ENCODE results near the gene BAIAP2L2. TPM values are rescaled to one million over a fixed set of nuclear protein-coding genes. Genes with fewer than 3 reads are reported as not detected.

The BAIAP2L2 gene
- total and polyA plus RNA-seq, 2 donors (not counting 1 experiment from before 2014, with no cell fraction given), result 0.96 to 1.2 TPM

- Histone ChIP-seq H3K4me3 (ENCODE audit: control extremely low read depth in 1 of 5, extremely low read depth in 1 of 5, insufficient read depth in 1 of 5, low read depth in 2 of 5, low read length in 4 of 5) (no peak overlapping the region), H4K20me1 (ENCODE audit: control insufficient read depth, insufficient read depth, low read length, poor library complexity, severe bottlenecking) (no peaks in the 10 kb centered on the region), H2AFZ (ENCODE audit: insufficient read depth, low read depth, low read length, poor library complexity, severe bottlenecking) (no peak overlapping the region), H3K4me2 (replicated peaks; ENCODE audit: low read depth, low read length, poor library complexity, severe bottlenecking) (no peak overlapping the region), H3K4me1 (ENCODE audit: control insufficient read depth in 2 of 2, insufficient read depth in 2 of 2, low read length in 2 of 2) (no peaks in the 10 kb centered on the region), H3K79me2 (ENCODE audit: control insufficient read depth, insufficient read depth, low read length) (no peaks in the 10 kb centered on the region), H3K36me3 (replicated peaks in 1 of 2; ENCODE audit: control extremely low read depth in 1 of 2, control insufficient read depth in 1 of 2, extremely low read depth in 1 of 2, insufficient read depth in 2 of 2, low read length in 1 of 2) (peaks cover 0 to 70% of the 10 kb centered on the region in 2 experiments), H3K9me3 (ENCODE audit: control extremely low read depth in 1 of 3, control insufficient read depth in 2 of 3, insufficient read depth in 1 of 3, low read length in 2 of 3) (no peaks in the 10 kb centered on the region), H3K27me3 (replicated peaks in 1 of 4; ENCODE audit: control extremely low read depth in 1 of 4, control insufficient read depth in 3 of 4, insufficient read depth in 4 of 4, low read length in 3 of 4) (no peaks in the 10 kb centered on the region), H3K9ac (ENCODE audit: low read length) (no peak overlapping the region), H3K27ac (ENCODE audit: low read length in 2 of 2) (no peak overlapping the region)
- Mint-ChIP-seq H3K27ac (no peak overlapping the region), H3K27me3 (no peaks in the 10 kb centered on the region), H3K4me1 (peaks cover under 1% of the 10 kb centered on the region), H3K9me3 (ENCODE audit: insufficient read depth) (no peaks in the 10 kb centered on the region), H3K4me3 (no peak overlapping the region)
- TF ChIP-seq EZH2 (IDR thresholded peaks at IDR 0.05; ENCODE audit: borderline replicate concordance, insufficient read depth, low read depth, low read length, poor library complexity, severe bottlenecking) (no peak), CTCF (IDR thresholded peaks at IDR 0.05) (no peak)
- ChIA-PET CTCF (interaction anchor here (1.7 kb wide), 1 partner anchor 16 kb away, joined by 10 read pairs; no protein-coding TSS in a partner anchor), POLR2A (interaction anchor here (0.7 kb wide), 1 partner anchor 15 kb away, joined by 4 read pairs; no protein-coding TSS in a partner anchor)
- no peak for DNase-seq
- ATAC-seq (ENCODE audit: low read depth), result no peak
- WGBS (ENCODE audit: insufficient coverage), result 97% methylated on average over 13 of the region's 13 CpGs
- intact Hi-C loops (cut with micrococcal nuclease), result no loop called here
Observed at GRCh38 chr22:38067761-38068360, 42.6 kb downstream of the BAIAP2L2 start.

- no peak overlapping the region for H3K27ac ChIP-seq (ENCODE audit: low read length in 2 of 2)
- intact Hi-C loops (cut with micrococcal nuclease), result no loop called here
- peaks cover 0 to 4% of the 10 kb centered on the region in 2 donors for H3K4me1 ChIP-seq (ENCODE audit: control insufficient read depth in 2 of 2, insufficient read depth in 2 of 2, low read length in 2 of 2)
- H3K27me3 ChIP-seq (replicated peaks in 1 of 4; ENCODE audit: control extremely low read depth in 1 of 4, control insufficient read depth in 3 of 4, insufficient read depth in 4 of 4, low read length in 3 of 4), result no peaks in the 10 kb centered on the region
- H3K4me1 Mint-ChIP-seq, result peaks cover 4% of the 10 kb centered on the region
- no peak overlapping the region for H3K4me3 Mint-ChIP-seq
- TF ChIP-seq CTCF (IDR thresholded peaks at IDR 0.05) (no peak), EZH2 (IDR thresholded peaks at IDR 0.05; ENCODE audit: borderline replicate concordance, insufficient read depth, low read depth, low read length, poor library complexity, severe bottlenecking) (no peak)
- no peak overlapping the region for H3K27ac Mint-ChIP-seq
- WGBS (ENCODE audit: insufficient coverage), result 97% methylated on average over 6 of the region's 8 CpGs
- H3K4me3 ChIP-seq (ENCODE audit: control extremely low read depth in 1 of 5, extremely low read depth in 1 of 5, insufficient read depth in 1 of 5, low read depth in 2 of 5, low read length in 4 of 5), result no peak overlapping the region
- H3K27me3 Mint-ChIP-seq, result no peaks in the 10 kb centered on the region
- H3K9ac ChIP-seq (ENCODE audit: low read length), result no peak overlapping the region
- H4K20me1 ChIP-seq (ENCODE audit: control insufficient read depth, insufficient read depth, low read length, poor library complexity, severe bottlenecking), result no peaks in the 10 kb centered on the region
- no peaks in the 10 kb centered on the region for H3K9me3 ChIP-seq (ENCODE audit: control extremely low read depth in 1 of 3, control insufficient read depth in 2 of 3, insufficient read depth in 1 of 3, low read length in 2 of 3)
- no peak for ATAC-seq (ENCODE audit: low read depth)
- H3K9me3 Mint-ChIP-seq (ENCODE audit: insufficient read depth), result no peaks in the 10 kb centered on the region
- peaks cover 0 to 63% of the 10 kb centered on the region in 2 experiments for H3K36me3 ChIP-seq (replicated peaks in 1 of 2; ENCODE audit: control extremely low read depth in 1 of 2, control insufficient read depth in 1 of 2, extremely low read depth in 1 of 2, insufficient read depth in 2 of 2, low read length in 1 of 2)
- H3K4me2 ChIP-seq (replicated peaks; ENCODE audit: low read depth, low read length, poor library complexity, severe bottlenecking), result no peak overlapping the region
- no peak for DNase-seq
- POLR2A ChIA-PET, result interaction anchor here (0.6 kb wide), 1 partner anchor 257 kb away, joined by 3 read pairs; no protein-coding TSS in a partner anchor
- H2AFZ ChIP-seq (ENCODE audit: insufficient read depth, low read depth, low read length, poor library complexity, severe bottlenecking), result no peak overlapping the region
- H3K79me2 ChIP-seq (ENCODE audit: control insufficient read depth, insufficient read depth, low read length), result no peaks in the 10 kb centered on the region
- CTCF ChIA-PET, result interaction anchor here (1.7 to 1.8 kb wide), 2 partner anchors 14 to 15 kb away, joined by 9 to 10 read pairs; no protein-coding TSS in a partner anchor
Observed at GRCh38 chr22:38067028-38067415, 43.5 kb downstream of the BAIAP2L2 start.

Measured in B cell (primary cell).